Natural killer cell (primary cell): ENCODE measurements around the gene ZNF407. TPM values are rescaled to one million over a fixed set of nuclear protein-coding genes. Genes with fewer than 3 reads are reported as not detected.

Experiments used
- ATAC-seq, 3 donors: fragments of 150-1000 bp in 2 of 3; fragments of 200-7000 bp in 1 of 3; cut with Tn5 transposase; 1 replicate in 1 of 3; 2 replicates in 2 of 3; pipeline ENCODE4 v1.10.0; 2021; ENCODE audit warnings: mild to moderate bottlenecking in 2 of 3, moderate library complexity in 2 of 3
- DNase-seq, 2 donors: peaks; one replicate each; pipeline versions ENCODE4 v3.0.0 to v3.0.0-alpha.2; 2013 to 2021; ENCODE audit warnings: mixed read lengths in 1 of 2
- H3K27ac ChIP-seq: one replicate; pipeline ENCODE4 v1.5.1; 2013; ENCODE audit warnings: mild to moderate bottlenecking, low read length
- H3K27me3 ChIP-seq: one replicate; pipeline ENCODE4 v1.6.1; 2013; ENCODE audit warnings: low read length; ENCODE audit not compliant: control insufficient read depth, insufficient read depth
- H3K36me3 ChIP-seq: one replicate; pipeline ENCODE4 v1.6.1; 2013; ENCODE audit warnings: low read length; ENCODE audit not compliant: control insufficient read depth, insufficient read depth
- H3K4me1 ChIP-seq: one replicate; pipeline ENCODE4 v1.6.1; 2013; ENCODE audit warnings: low read length; ENCODE audit not compliant: control insufficient read depth, insufficient read depth
- H3K4me3 ChIP-seq: one replicate; pipeline ENCODE4 v1.5.1; 2013; ENCODE audit warnings: low read length
- H3K9me3 ChIP-seq: one replicate; pipeline ENCODE4 v1.6.1; 2013; ENCODE audit warnings: low read length; ENCODE audit not compliant: control insufficient read depth, insufficient read depth
- H3K27ac Mint-ChIP-seq, 2 donors: one replicate each; pipeline ENCODE4 v1.8.0; 2022; ENCODE audit warnings: mild to moderate bottlenecking in 2 of 2, mixed read lengths in 2 of 2, moderate library complexity in 1 of 2
- H3K27me3 Mint-ChIP-seq, 2 donors: one replicate each; pipeline ENCODE4 v1.8.0; 2022; ENCODE audit warnings: low read depth in 2 of 2, mixed read lengths in 2 of 2
- H3K36me3 Mint-ChIP-seq: one replicate; pipeline ENCODE4 v1.8.0; 2022; ENCODE audit warnings: mixed read lengths
- H3K4me1 Mint-ChIP-seq, 2 donors: one replicate each; pipeline ENCODE4 v1.8.0; 2022; ENCODE audit warnings: mixed read lengths in 2 of 2
- H3K4me3 Mint-ChIP-seq: one replicate; pipeline ENCODE4 v1.8.0; 2022; ENCODE audit warnings: mild to moderate bottlenecking, moderate library complexity, mixed read lengths
- H3K9me3 Mint-ChIP-seq, 2 donors: one replicate each; pipeline ENCODE4 v1.8.0; 2022; ENCODE audit warnings: mixed read lengths in 2 of 2
- WGBS: methylation state at CpG from one replicate; pipeline ENCODE4 v1.1.7; 2013; ENCODE audit warnings: missing lambda C conversion rate; ENCODE audit not compliant: insufficient coverage; 5-methylcytosine and 5-hydroxymethylcytosine counted together
- intact Hi-C: fragments of 100-400 bp; cut with micrococcal nuclease; formaldehyde crosslinking; loops from one replicate; pipeline ENCODE4 v1.14.2; 2022
- total RNA-seq, 4 donors: library from RNA; stranded (reverse); fragments of 120-200 nt in 1 of 4; gene quantifications; one replicate each; pipeline versions ENCODE4 v1.2.3 to v1.2.4, GENCODE V29; 2013 to 2022
- TF ChIP-seq, protein P1 (sequence below): fragments of 200-600 bp; IDR thresholded peaks from one replicate; pipeline ENCODE4 v1.8.0; 2022; ENCODE audit warnings: antibody characterized with exemption

The ZNF407 gene
- total RNA-seq, 3 donors from 2014 or later (not counting 1 experiment from before 2014, with no cell fraction given) = 28.4 to 36.7 (median 36.3) TPM

DNA sequence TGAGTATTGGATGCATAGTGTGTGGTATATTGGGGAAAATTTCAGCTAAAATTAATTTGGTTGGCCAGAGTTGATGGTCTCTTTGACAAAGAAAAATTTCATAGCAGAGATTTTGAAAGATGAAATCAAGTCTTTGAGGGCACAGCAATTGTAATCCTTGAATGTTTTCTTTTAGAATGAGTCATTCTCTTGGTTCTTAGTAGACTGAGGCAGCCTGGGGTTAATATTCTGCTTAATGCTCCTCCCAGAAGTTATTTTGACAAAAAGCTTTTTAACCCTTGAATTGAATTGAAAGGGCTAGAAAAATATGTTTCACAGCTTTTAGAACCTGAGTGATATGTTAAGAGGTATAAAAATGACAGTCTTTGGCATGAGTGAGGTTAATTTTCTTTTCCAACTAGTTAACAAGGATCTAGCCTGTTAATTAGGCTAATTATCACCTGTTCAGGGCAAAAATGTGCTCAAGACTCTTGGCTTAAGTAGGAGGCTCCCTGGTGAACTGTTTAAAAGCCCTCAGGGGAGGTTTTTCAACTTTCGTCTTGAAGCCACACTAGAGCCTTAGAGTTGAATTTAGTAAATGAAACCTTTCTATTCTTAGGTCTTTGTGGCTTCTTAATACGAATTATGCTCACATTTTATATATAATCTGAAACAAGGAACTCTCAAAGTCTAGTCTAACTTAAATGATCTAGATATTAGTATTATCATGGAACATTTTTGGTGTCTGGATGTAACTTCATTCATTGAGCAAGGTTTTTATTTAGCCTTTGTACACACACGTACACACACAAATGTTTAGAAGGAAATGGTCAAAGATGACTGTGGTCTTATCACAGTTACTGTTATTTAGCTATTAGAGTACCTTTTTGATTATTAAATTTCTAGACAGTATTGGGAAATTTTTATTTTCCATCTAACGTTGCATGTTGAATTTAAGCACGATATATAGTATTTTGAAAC lies 272.5 kb downstream of the ZNF407 start:
- H3K27me3 Mint-ChIP-seq = no peaks in the 10 kb centered on the region
- H3K9me3 Mint-ChIP-seq = no peaks in the 10 kb centered on the region
- ATAC-seq = no peak
- no peaks in the 10 kb centered on the region for H3K36me3 Mint-ChIP-seq
- Histone ChIP-seq H3K4me3 (no peak overlapping the region), H3K27me3 (no peaks in the 10 kb centered on the region), H3K36me3 (no peaks in the 10 kb centered on the region), H3K27ac (no peak overlapping the region), H3K9me3 (no peaks in the 10 kb centered on the region), H3K4me1 (no peaks in the 10 kb centered on the region)
- H3K4me3 Mint-ChIP-seq = no peak overlapping the region
- no peak for DNase-seq
- H3K4me1 Mint-ChIP-seq = peaks cover 0 to 1% of the 10 kb centered on the region in 2 donors
- whole genome bisulfite sequencing = 83% methylated on average over 3 of the region's 5 CpGs
- intact Hi-C loops = no loop called here
- TF ChIP-seq, protein P1, sequence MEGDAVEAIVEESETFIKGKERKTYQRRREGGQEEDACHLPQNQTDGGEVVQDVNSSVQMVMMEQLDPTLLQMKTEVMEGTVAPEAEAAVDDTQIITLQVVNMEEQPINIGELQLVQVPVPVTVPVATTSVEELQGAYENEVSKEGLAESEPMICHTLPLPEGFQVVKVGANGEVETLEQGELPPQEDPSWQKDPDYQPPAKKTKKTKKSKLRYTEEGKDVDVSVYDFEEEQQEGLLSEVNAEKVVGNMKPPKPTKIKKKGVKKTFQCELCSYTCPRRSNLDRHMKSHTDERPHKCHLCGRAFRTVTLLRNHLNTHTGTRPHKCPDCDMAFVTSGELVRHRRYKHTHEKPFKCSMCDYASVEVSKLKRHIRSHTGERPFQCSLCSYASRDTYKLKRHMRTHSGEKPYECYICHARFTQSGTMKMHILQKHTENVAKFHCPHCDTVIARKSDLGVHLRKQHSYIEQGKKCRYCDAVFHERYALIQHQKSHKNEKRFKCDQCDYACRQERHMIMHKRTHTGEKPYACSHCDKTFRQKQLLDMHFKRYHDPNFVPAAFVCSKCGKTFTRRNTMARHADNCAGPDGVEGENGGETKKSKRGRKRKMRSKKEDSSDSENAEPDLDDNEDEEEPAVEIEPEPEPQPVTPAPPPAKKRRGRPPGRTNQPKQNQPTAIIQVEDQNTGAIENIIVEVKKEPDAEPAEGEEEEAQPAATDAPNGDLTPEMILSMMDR = no peak
- no peak overlapping the region for H3K27ac Mint-ChIP-seq

DNA sequence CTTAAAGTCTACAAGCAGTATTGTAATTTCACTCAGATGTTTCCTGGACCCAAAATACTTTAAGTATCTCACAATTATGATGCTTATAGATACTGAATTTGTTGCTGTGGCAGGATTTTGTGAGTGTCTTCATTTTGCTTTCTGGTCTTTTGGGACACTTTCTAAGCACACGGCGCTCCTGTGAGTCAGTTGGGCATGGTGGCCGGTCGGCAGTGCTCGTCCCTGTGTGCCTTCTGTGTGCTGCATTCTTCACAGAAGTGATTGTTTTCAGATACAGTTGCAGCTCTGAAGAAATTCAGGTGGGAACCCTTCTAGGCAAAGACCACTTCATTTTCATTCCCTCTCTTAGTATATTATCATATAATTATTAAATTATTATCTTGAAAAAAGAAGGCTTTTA lies 273.3 kb downstream of the ZNF407 start:
- H3K36me3 Mint-ChIP-seq = no peaks in the 10 kb centered on the region
- Histone ChIP-seq H3K9me3 (no peaks in the 10 kb centered on the region), H3K4me3 (no peak overlapping the region), H3K27me3 (no peaks in the 10 kb centered on the region), H3K4me1 (no peaks in the 10 kb centered on the region), H3K27ac (no peak overlapping the region), H3K36me3 (no peaks in the 10 kb centered on the region)
- no peak overlapping the region for H3K27ac Mint-ChIP-seq
- H3K9me3 Mint-ChIP-seq = no peaks in the 10 kb centered on the region
- no peak for ATAC-seq
- H3K27me3 Mint-ChIP-seq = no peaks in the 10 kb centered on the region
- intact Hi-C loops = no loop called here
- WGBS = 96% methylated on average over 5 of the region's 5 CpGs
- no peaks in the 10 kb centered on the region for H3K4me1 Mint-ChIP-seq
- H3K4me3 Mint-ChIP-seq = no peak overlapping the region
- no peak for DNase-seq
- TF ChIP-seq, protein P1 = no peak

DNA sequence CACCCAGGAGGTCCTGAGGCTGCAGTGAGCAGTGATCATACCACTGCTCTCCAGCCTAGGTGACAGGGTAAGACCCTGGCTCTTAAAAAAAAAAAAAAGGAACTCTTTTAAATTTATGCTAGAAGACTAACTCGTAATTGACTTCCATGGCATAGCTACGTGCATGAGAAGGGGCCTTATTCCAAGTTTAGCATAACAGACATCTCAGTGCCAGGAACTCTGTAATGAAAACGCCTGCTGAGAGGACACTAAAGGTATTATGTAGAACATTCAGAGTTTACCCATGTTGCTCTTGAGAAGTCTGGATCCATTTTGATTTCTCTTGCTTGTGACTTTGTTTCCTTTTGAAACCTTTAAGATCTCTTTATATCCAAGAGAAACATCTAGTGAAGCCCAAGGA lies 276.0 kb downstream of the ZNF407 start:
- ATAC-seq = no peak
- H3K4me3 Mint-ChIP-seq = no peak overlapping the region
- no peak for DNase-seq
- no peak overlapping the region for H3K27ac ChIP-seq
- no peak overlapping the region for H3K4me3 ChIP-seq
- H3K36me3 Mint-ChIP-seq = no peaks in the 10 kb centered on the region
- H3K4me1 ChIP-seq = no peaks in the 10 kb centered on the region
- WGBS = 95% methylated on average over 3 of the region's 3 CpGs
- H3K9me3 ChIP-seq = no peaks in the 10 kb centered on the region
- H3K27me3 Mint-ChIP-seq = no peaks in the 10 kb centered on the region
- H3K9me3 Mint-ChIP-seq = no peaks in the 10 kb centered on the region
- TF ChIP-seq, protein P1 = no peak
- H3K36me3 ChIP-seq = no peaks in the 10 kb centered on the region
- H3K4me1 Mint-ChIP-seq = no peaks in the 10 kb centered on the region
- intact Hi-C loops = no loop called here
- no peaks in the 10 kb centered on the region for H3K27me3 ChIP-seq
- no peak overlapping the region for H3K27ac Mint-ChIP-seq
